ENCODE measurements around the gene AP2A2.

Gene AP2A2

GRCh38 chr11:996681-997080 is 71.0 kb downstream of the AP2A2 start:
- DNase-seq (ENCODE audit: low read depth in 2 of 2): no peak

GRCh38 chr11:997907-998306 is 72.2 kb downstream of the AP2A2 start:
- DNase-seq (ENCODE audit: low read depth in 2 of 2): no peak

DNA sequence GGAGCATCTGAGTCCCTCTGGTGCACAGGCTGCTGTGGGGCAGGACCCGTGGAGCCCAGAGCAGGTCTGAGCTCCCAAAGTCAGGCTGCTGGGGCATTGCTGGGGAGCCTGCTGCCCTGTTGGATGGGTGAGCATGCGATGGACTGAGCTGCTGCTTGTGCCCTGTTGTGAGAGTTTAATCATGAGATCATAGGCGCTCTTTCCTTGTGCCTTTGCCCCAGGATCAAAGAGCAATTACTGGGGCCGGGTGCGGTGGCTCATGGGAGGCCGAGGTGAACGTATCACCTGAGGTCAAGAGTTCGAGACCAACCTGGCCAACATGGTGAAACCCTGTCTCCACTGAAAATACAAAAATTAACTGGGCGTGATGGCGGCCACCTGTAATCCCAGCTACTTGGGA is 73.3 kb downstream of the AP2A2 start:
- no peak for DNase-seq (ENCODE audit: low read depth in 2 of 2)

DNA sequence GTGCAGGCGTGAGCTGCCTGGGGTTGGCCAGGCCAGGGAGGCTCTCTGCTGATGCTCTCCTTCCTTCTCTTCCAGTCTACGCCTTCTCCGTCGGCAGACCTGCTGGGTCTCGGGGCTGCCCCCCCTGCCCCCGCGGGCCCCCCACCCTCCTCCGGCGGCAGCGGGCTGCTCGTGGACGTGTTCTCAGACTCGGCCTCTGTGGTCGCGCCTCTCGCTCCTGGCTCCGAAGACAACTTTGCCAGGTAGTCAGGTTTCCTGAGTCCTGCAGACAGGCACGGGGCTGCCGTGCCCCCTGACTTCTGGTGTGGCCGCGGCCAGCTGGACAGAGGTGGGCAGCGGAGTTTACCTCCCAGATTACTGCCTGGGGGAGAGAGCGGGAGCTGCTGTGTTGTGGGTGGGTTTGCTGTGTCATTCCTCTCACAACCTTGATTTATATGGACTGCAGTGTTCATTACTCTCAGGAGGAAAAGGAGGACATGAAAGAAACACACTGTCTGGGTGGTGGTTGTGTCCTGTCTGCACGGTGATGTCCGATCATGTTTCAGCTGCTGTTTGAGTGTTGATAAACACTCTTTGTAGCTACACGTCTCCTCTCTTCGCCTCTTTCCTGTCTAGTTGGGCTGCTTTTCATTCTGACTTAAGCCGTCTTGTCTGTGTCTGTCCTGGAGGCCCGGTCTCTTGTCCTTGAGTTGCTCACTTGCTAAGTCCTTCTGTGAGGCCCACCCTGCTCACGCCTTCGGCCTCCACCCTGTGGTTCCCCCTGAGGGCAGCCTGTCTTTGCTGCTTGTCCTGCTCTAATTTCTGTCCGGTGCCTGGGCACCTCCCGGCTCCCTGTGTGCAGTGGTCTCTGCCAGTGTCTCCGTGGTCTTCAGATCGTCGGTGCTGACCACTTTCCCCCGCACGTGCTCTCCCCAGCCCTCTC is 74.9 kb downstream of the AP2A2 start:
- no peak for DNase-seq (ENCODE audit: low read depth in 2 of 2)

DNA sequence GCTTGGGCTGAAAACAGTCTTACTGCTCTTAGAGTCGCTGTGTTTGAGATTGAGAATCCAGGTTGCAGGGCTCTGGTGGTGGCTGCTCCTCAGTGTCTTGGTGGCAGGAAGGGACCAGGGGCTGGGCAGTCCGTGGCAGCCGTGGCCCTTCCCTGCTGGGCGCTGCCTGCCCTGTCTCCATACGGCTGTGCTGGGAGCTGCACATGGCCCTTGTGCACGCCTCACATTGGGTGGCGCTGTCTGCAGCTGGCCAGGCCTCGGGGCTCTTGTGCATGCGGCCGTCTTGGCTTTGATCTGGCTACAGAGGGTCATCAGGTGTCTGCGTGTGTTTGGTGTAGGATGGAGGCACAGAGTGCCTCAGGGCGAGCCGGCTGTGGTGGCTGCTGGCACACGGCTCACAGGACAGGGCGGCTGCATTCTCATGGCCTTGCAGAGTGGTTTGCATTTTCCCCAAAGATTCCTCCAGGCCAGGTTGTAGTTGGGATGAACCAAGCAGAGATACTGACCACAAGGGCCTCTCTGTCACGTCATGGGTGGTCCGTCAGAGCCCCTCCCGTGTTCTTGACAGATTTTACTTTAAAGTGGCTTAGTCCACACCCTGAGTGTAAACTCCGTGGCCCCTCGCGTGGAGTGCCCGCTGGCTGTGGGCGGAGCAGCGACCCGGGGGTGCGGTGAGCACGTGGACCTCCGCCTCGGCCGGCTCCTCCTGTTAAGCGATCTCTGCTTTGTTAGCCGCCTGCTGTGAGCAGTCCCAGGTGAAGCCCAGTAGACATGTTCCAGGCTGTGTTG is 76.1 kb downstream of the AP2A2 start:
- DNase-seq (ENCODE audit: low read depth in 2 of 2): no peak

DNA sequence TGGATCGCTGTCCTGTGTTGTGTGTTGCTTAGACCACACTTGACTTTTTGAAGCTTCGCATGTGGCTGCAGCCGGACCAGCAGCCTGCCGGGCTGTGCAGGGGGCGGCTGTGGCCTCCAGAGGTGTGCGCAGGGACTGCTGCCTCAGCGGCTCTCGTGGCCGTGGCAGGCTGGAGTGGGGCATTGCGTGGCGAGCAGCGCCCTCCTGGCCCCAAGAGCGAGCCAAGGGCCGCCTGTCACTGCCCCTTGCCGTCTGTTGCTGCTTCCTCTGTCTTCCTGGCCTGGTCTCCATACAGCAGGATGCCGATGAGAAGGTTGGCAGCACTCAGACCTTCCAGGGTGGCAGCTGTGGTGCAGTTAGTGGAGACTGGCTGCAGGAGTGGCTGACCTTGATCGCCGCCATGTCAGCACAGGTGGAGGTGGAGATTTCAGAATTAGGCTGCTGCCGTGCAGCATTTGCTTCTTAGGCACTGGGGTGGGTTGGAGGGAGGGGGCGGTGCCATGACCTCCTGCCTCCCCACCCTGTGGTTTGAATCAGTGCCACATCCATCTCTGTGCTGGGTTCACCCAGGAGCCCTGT is 76.8 kb downstream of the AP2A2 start:
- DNase-seq (ENCODE audit: low read depth in 2 of 2): no peak

- DNase-seq (ENCODE audit: low read depth in 2 of 2): no peak
Observed at GRCh38 chr11:1003159-1003558, 77.5 kb downstream of the AP2A2 start.

- DNase-seq (ENCODE audit: low read depth in 2 of 2): no peak
Observed at GRCh38 chr11:1005928-1006327, 80.3 kb downstream of the AP2A2 start.

GRCh38 chr11:1006762-1007161 is 81.1 kb downstream of the AP2A2 start:
- no peak for DNase-seq (ENCODE audit: low read depth in 2 of 2)

DNA sequence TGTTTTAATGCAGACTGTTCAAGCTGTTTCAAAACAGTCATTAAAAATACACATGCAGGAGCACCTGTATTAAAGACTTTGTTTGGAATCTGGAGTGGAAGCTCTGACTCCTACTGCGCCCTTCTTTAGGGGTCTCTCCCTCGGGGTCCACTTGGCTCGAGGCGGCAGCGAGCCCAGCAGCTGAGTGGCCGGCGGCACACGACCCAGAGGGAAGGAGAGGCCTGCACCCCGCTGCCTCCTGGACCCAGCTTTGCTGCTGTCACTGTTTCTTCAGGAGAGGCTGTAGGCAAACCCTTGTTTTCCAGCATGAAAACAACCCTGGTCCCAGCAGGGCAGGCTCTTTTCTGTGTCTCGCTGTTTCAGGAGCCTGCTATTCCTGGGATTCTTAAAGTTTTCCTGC is 81.6 kb downstream of the AP2A2 start:
- DNase-seq (ENCODE audit: low read depth in 2 of 2): no peak

DNA sequence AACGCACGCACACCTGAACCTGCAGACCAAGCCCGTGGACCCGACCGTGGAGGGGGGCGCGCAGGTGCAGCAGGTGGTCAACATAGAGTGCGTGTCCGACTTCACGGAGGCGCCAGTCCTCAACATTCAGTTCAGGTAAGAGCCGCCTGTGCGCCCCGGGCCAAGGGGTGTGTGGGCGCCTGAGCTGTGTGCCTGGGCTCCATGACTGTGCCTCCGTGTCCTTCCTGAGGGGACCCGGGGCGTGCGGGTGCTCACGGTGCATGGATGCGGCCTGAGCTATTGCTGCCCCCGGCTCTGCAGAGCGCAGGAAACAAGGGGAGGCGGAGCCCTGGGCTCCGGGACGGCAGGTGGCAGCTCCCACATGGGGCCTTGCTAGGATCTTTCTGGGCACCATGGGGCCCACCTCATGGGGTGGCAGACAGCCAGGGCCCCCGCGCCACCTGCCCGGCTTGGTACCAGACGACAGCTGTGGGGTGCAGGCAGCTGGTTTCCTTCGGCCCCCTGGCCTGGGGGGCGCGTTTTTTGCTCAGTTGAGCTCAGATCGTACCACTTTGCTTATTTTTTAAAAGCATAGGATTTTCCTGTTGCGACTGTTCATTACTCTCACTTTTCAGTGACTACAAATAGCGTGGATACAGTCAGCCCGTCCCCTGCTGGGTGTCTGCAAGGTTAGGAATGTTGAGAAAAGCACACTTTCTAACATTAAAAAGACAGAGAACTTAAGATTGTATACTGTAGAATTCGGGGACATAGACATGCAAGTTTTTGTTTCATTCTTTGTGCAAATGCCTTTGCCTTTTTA is 82.5 kb downstream of the AP2A2 start:
- no peak for DNase-seq (ENCODE audit: low read depth in 2 of 2)

GRCh38 chr11:1008803-1009145 is 83.1 kb downstream of the AP2A2 start:
- DNase-seq (ENCODE audit: low read depth in 2 of 2): no peak

- DNase-seq (ENCODE audit: low read depth in 2 of 2): no peak
Observed at GRCh38 chr11:1009371-1009770, 83.7 kb downstream of the AP2A2 start.

DNA sequence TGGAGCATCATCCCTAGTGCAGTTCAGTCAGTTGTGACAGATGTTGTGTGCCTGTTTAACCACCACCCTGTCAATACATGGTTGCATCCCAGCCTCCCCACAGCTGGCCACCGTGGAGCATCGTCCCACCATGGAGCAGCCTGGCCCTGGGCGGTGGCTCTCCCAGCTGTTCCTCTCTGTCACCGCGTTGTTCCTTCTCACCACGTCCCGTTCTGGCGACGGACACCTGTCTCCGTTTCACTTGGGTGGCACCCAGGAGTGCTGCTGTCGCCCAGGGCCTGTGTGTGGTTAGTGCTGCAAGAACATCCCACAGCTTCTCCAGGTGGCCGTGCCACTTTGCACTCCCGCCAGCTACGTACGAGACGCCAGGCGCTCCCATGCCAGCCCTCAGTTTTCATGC is 84.3 kb downstream of the AP2A2 start:
- no peak for DNase-seq (ENCODE audit: low read depth in 2 of 2)

DNA sequence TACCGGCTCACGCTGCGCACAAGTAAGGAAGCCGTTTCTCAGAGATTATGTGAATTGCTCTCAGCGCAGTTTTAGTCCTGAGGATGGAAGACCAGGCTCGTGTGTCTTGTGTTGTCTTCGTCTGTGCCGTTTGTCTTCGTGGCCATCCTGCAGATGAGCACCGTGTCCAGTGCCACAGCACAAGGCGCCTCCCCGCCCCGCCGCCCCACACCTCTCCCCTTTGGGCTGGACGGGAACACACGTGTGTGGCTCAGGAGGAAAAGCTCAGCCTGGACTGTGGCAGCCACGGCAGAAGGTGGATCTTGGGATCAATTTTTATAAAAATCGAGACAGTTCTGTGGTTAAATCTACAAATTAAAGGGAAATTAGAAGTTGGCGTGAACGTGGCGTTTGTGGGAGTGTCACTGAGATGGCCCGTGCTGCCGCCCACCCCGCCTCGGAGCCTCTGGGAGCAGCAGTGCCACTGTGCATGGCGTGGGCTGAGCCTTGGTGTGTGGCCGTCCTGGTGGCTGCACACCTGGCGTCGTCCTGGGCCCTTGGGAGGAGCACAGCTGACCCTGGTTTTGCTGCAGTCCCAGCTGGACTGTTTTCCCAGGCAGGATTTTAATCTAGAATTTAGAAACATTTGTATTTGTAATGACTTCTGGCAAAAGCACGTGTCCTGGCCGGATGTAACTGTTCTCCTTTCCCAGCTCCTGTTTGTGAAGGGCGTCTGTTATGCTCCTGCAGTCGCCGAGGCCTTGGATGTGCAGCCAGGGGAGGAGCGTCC is 85.1 kb downstream of the AP2A2 start:
- no peak for DNase-seq (ENCODE audit: low read depth in 2 of 2)

GRCh38 chr11:1011320-1011698 is 85.6 kb downstream of the AP2A2 start:
- DNase-seq (ENCODE audit: low read depth in 2 of 2): no peak

DNA sequence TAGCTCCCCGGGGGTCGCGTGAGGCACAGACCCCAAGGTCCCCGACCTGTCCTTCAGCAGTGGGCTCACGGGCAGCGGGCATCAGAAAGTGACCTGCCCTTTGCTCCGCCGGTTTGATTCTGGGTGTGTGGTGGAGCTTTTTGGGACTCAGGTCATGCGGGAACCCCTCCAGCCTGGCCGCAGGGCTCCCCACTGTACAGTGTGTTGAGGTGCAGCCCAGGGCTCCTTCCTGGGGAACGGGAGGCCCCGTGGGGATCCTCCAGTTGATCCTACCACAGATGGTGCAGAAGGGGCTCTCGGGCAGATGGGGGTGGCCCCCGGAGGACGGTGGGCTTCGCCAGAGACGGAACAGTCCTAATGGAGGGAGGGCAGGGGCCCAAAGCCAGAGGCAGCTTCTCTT is 86.6 kb downstream of the AP2A2 start:
- no peak for DNase-seq (ENCODE audit: low read depth in 2 of 2)

DNA sequence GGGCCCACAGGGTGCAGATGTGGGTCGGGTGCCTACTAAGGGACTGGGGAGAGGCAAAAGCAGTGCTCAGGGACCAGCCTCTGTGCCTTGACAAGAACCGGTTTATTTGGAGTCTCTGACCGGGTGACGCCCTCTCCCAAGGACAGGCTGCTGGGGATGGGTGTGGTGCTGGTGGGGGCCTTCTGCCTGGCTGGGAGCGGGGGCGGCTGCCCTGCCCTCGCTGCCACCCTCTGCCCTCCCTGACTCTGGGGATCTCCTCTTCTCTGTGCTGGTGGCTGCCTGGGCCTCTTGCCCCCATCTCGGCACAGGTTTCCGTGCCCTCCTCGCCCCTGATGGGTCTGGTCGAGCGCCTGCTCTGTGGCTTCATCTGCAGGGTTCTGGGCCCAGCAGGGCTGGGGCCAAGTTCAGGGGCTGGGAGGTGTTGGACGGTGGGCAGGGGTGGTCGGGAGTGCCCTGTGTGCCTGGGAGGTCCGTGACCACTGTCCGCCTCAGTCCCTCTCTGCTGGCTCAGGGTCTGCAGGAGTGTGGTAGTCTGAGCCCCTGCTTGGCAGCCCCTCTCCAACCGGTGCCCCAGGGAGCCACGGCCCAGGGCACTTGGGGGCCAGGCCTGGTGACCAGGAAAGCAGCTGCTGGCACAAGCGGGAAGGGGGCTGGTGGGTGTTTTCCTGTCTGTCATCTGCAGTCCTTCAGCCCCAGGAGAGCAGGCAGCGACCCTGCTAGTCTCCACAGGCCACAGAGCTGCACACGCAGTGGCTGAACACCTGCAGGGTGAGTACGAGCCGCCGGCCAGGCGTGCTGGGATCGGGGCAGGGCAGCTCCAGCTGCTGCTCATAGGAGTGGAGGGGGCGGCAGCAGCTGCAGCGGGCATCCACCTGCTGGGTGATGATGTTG is 87.3 kb downstream of the AP2A2 start:
- no peak for DNase-seq (ENCODE audit: low read depth in 2 of 2)

GRCh38 chr11:1013631-1013935 is 87.9 kb downstream of the AP2A2 start:
- no peak for DNase-seq (ENCODE audit: low read depth in 2 of 2)

GRCh38 chr11:1014276-1014675 is 88.6 kb downstream of the AP2A2 start:
- no peak for DNase-seq (ENCODE audit: low read depth in 2 of 2)

All from stimulated activated CD4-positive, alpha-beta T cell treated with anti-CD3 and anti-CD28 coated beads, Interleukin-1b, Interleukin-23, amount 100 ng/mL, for 1 hour (primary cell).